GM13976 (cell line): ENCODE measurements around the gene RBKS.

Source experiments
- DNase-seq: peaks from one replicate; pipeline ENCODE4 v3.0.0; 2012; ENCODE audit warnings: low spot score
- CTCF ChIP-seq: IDR thresholded peaks from 2 replicates; pipeline ENCODE4 v1.5.1; 2012; ENCODE audit warnings: borderline replicate concordance, mild to moderate bottlenecking; ENCODE audit not compliant: insufficient read depth; ENCODE audit errors: extremely low read depth, missing control alignments, control extremely low read depth
- in situ Hi-C: fragments of 300-500 bp; cut with MboI; formaldehyde crosslinking; loops from one replicate; pipeline ENCODE4 v1.12.0; 2022; ENCODE audit warnings: low sequenced_read_pairs, mixed read lengths, inconsistent platforms; ENCODE audit not compliant: unreplicated experiment

The RBKS gene

GRCh38 chr2:27855476-27855875, 34.7 kb downstream of the RBKS start:
- in situ Hi-C loops: no loop called here
- no peak for DNase-seq
- no peak for TF ChIP-seq CTCF

GRCh38 chr2:27854229-27854862, 35.8 kb downstream of the RBKS start:
- no peak for TF ChIP-seq CTCF
- no peak for DNase-seq
- in situ Hi-C loops: no loop called here

- DNase-seq: no peak
- no peak for TF ChIP-seq CTCF
- in situ Hi-C loops: no loop called here
Observed at GRCh38 chr2:27852691-27853090, 37.5 kb downstream of the RBKS start.

- in situ Hi-C loops: no loop called here
Observed at GRCh38 chr2:27849558-27850205, 40.5 kb downstream of the RBKS start.

GRCh38 chr2:27847333-27847732, 42.9 kb downstream of the RBKS start:
- in situ Hi-C loops: no loop called here
- TF ChIP-seq CTCF: no peak
- no peak for DNase-seq

More at GRCh38 chr2:27849558-27850205, 40.5 kb downstream of the RBKS start:
- DNase-seq: no peak
- no peak for TF ChIP-seq CTCF

- in situ Hi-C loops: no loop called here
- TF ChIP-seq CTCF: no peak
- DNase-seq: no peak
Observed at GRCh38 chr2:27844821-27845255, 45.3 kb downstream of the RBKS start.
